Body of pancreas (tissue), 4 donors: ENCODE measurements around the gene CAPN15.

Source experiments
- CTCF ChIP-seq, 7 experiments: fragments of 450-650 bp in 4 of 7; fragments of 200-600 bp in 3 of 7; sonication (generic) in 3 of 7; IDR thresholded peaks; one replicate each; pipeline ENCODE4 v1.5.1; 2016 to 2019; ENCODE audit warnings: antibody characterized with exemption in 7 of 7
- POLR2A ChIP-seq, 3 donors: fragments of 450-650 bp; IDR thresholded peaks; one replicate each; pipeline ENCODE4 v1.6.1; 2016; ENCODE audit warnings: antibody characterized with exemption in 3 of 3, mild to moderate bottlenecking in 2 of 3

GRCh38 chr16:568401-569258 is 41.1 kb downstream of the CAPN15 start:
- TF ChIP-seq POLR2A (IDR thresholded peaks at IDR 0.05) (no peak), CTCF (IDR thresholded peaks at IDR 0.05) (no peak)
